Esophagus squamous epithelium (tissue), 5 donors: ENCODE measurements around the gene CEACAM1. TPM values are rescaled to one million over a fixed set of nuclear protein-coding genes. Genes with fewer than 3 reads are reported as not detected.

ENCODE experiments used
- DNase-seq: peaks from one replicate; lab custom pipeline; 2025; lab: John Stamatoyannopoulos, UW
- H3K27ac ChIP-seq, 4 donors: fragments of 200-600 bp; sonication (generic); one replicate each; pipeline ENCODE4 v1.5.1; 2016 to 2019; ENCODE audit warnings: mild to moderate bottlenecking in 1 of 4
- H3K27me3 ChIP-seq, 4 donors: fragments of 200-600 bp; sonication (generic); 1 replicate in 3 of 4; 2 replicates in 1 of 4; pipeline versions ENCODE4 v1.5.1 to v1.6.0; 2017 to 2021; ENCODE audit warnings: antibody characterized with exemption in 1 of 4
- H3K36me3 ChIP-seq, 3 donors: fragments of 200-600 bp; sonication (generic); one replicate each; pipeline ENCODE4 v1.5.1; 2016 to 2019
- H3K4me1 ChIP-seq, 3 donors: fragments of 200-600 bp; sonication (generic); one replicate each; pipeline ENCODE4 v1.5.1; 2017 to 2019
- H3K4me3 ChIP-seq, 4 donors: fragments of 200-600 bp; sonication (generic); 1 replicate in 3 of 4; 2 replicates in 1 of 4; pipeline ENCODE4 v1.5.1; 2016 to 2019; ENCODE audit warnings: mild to moderate bottlenecking in 2 of 4, moderate library complexity in 1 of 4
- H3K9me3 ChIP-seq, 3 donors: fragments of 200-600 bp; sonication (generic); one replicate each; pipeline ENCODE4 v1.5.1; 2016 to 2019
- POLR2A ChIP-seq, 4 donors: fragments of 450-650 bp; IDR thresholded peaks; one replicate each; pipeline ENCODE4 v1.6.1; 2017; ENCODE audit warnings: antibody characterized with exemption in 4 of 4, mild to moderate bottlenecking in 4 of 4, moderate library complexity in 3 of 4
- WGBS, 2 donors: methylation state at CpG; one replicate each; pipeline ENCODE4 v1.1.5; 2018; 5-methylcytosine and 5-hydroxymethylcytosine counted together
- intact Hi-C: fragments of 100-400 bp; cut with DNase I; formaldehyde crosslinking; loops from one replicate; pipeline ENCODE4 v1.15.0; 2022
- total RNA-seq, 4 donors: library from RNA; depleted of rRNA; stranded (reverse); fragments of >200 nt; gene quantifications; one replicate each; pipeline ENCODE4 v1.1.0, GENCODE V29; 2016
- TF ChIP-seq, protein P1 (sequence below), 6 experiments: fragments of 450-650 bp in 4 of 6; fragments of 200-600 bp in 2 of 6; sonication (generic) in 2 of 6; IDR thresholded peaks; one replicate each; pipeline ENCODE4 v1.5.1; 2016 to 2019; ENCODE audit warnings: antibody characterized with exemption in 6 of 6, mild to moderate bottlenecking in 4 of 6, moderate library complexity in 4 of 6
- donor health status: DM: yes; HTN: yes; CAD: no.

Gene CEACAM1
- total RNA-seq = 100 to 1,000 TPM in 1 of 4 donors, 10 to 100 TPM in 3; 34.7 to 135 (median 67.3) TPM

DNA sequence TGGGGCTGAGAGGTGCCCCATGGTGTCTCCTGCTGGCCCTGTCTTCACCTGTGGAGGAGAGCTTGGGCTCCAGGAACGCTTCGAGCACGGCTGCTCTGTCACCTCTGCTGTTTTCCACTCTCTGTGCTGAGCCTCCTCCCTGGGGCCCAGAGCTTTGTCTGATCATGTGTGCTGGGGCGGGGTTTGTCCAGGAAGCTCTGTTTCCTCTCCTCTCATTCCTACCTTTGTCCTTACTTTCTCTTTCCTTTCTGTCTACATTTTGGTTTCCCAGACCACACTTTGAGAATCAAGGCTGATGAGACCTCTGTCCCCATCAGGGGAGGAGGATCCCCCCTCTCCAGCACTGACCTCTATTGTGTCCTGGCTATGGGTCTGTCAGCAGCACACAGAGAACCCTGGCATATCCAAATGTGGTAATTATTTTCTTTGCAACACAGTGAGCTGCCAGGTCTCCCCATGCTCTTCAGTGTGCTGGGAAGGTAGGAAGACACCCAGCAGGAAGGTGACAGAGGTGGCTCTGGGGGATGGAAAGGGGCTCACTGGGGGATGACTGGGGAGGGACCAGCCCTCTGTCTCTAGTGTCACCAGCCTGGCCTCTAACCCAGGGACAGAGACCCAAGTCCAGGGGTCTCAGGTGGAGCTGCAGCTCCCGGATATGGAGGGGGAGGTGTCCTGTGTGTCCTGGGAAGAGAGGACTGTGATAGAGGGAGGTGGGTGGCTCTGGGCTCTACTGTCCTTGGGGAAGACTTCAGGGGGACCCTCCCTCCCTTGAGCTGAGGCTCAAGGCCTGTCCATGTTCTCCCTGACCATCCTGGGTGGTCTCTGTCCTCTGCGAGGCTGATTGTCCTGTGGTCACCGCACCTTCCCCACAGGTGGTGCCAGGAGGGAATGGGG, at the start of gene CEACAM1:
Gene CEACAM1, minus strand, starts transcription at position 128 of the 894 bp plus-strand sequence. Its CDS starts 107 bp downstream, at position 21.
- H3K4me3 ChIP-seq = peak within 1 kb of the TSS; percentile 25 to 55 (median 34)
- H3K27me3 ChIP-seq = no peaks in the 10 kb centered on the region
- peak within 1 kb of the TSS; percentile 77 to 86 (median 84) for H3K27ac ChIP-seq
- DNase-seq = no peak
- peaks cover 11 to 44% (median 11%) of the 10 kb centered on the region in 3 donors for H3K4me1 ChIP-seq
- peak in 1 of 4 donors; percentile 60 for TF ChIP-seq POLR2A (IDR thresholded peaks at IDR 0.05)
- TF ChIP-seq, protein P1, sequence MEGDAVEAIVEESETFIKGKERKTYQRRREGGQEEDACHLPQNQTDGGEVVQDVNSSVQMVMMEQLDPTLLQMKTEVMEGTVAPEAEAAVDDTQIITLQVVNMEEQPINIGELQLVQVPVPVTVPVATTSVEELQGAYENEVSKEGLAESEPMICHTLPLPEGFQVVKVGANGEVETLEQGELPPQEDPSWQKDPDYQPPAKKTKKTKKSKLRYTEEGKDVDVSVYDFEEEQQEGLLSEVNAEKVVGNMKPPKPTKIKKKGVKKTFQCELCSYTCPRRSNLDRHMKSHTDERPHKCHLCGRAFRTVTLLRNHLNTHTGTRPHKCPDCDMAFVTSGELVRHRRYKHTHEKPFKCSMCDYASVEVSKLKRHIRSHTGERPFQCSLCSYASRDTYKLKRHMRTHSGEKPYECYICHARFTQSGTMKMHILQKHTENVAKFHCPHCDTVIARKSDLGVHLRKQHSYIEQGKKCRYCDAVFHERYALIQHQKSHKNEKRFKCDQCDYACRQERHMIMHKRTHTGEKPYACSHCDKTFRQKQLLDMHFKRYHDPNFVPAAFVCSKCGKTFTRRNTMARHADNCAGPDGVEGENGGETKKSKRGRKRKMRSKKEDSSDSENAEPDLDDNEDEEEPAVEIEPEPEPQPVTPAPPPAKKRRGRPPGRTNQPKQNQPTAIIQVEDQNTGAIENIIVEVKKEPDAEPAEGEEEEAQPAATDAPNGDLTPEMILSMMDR (IDR thresholded peaks at IDR 0.05) = peak in 1 of 6 experiments; percentile 3
- no peaks in the 10 kb centered on the region for H3K9me3 ChIP-seq
- WGBS, 2 donors = 19 to 21% methylated on average over 2 to 4 of the region's 7 CpGs
- no peaks in the 10 kb centered on the region for H3K36me3 ChIP-seq
- intact Hi-C loops = loop anchor here (2.0 kb wide), 1 partner anchor 78 kb away; no protein-coding TSS in a partner anchor

DNA sequence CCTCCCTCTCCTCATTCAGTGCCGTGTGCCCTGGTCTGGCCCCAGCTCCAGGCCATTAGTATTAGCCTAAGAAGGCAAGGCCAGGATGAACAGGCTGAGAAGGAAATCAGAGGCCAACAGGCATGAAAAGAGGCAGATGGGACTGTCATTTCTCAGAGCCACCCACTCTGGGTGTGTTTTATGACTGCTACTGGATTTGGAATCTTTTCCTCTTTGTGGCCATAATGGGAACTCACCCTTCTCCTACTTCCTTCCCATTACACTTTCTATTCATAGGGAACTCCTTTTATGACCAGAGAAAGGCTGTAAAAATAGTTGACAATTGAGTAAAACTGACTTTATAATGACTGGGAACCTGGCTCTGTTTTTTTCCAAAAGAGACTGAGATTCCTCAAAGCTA, 48.7 kb upstream of the CEACAM1 start:
- no peaks in the 10 kb centered on the region for H3K27me3 ChIP-seq

DNA sequence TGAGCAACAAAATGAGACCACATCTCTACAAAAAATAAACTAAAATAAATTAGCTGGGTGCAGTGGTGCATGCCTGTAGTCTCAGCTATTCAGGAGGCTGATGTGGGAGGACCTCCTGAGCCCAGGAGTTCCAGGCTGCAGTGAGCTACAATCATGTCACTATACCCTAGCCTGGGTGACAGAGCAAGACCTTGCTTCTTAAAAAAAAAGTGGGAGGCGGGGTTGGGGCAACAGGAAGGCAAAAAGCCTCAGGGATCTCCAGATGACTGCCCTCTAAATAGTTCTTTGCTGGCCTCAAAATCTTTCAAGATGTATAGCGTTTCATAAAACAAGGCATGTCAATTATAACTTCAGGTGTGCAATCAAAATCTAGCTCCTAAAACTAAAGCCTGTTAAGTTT, 48.0 kb upstream of the CEACAM1 start:
- TF ChIP-seq POLR2A (IDR thresholded peaks at IDR 0.05) = no peak
- TF ChIP-seq, protein P1 (IDR thresholded peaks at IDR 0.05) = no peak
- Histone ChIP-seq H3K9me3 (no peaks in the 10 kb centered on the region), H3K27me3 (no peaks in the 10 kb centered on the region), H3K4me3 (no peak overlapping the region), H3K27ac (no peak overlapping the region), H3K36me3 (no peaks in the 10 kb centered on the region), H3K4me1 (no peaks in the 10 kb centered on the region)
- WGBS, 2 donors = 70 to 72% methylated on average over 2 of the region's 2 CpGs
- intact Hi-C loops = no loop called here
- DNase-seq = no peak

More for the DNA sequence above, 48.7 kb upstream of the CEACAM1 start:
- WGBS, 2 donors = 57 to 80% methylated on average over 1 of the region's 1 CpG
- no peak for TF ChIP-seq POLR2A (IDR thresholded peaks at IDR 0.05)
- TF ChIP-seq, protein P1 (IDR thresholded peaks at IDR 0.05) = no peak
- intact Hi-C loops = no loop called here
- no peaks in the 10 kb centered on the region for H3K36me3 ChIP-seq
- H3K4me1 ChIP-seq = no peaks in the 10 kb centered on the region
- no peak overlapping the region for H3K4me3 ChIP-seq
- no peaks in the 10 kb centered on the region for H3K9me3 ChIP-seq
- H3K27ac ChIP-seq = no peak overlapping the region
- DNase-seq = no peak

DNA sequence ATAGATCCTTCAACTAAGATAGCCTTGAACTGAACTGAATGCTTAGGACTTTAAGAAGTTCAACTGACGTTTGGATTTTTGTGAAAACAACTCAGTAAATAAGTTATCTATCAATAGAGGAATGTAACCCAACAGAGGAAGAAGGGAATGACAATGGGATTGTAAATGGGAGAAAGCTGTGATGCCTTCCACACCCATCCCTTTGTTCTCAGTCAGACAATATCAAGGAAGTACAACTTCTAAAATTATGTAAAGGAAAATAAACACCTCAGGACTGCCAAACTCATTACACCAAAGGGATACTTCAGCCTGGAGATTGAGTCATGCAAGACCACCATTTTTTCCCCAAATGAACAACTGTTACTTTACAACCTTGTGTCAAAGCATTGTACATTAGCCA, 45.4 kb upstream of the CEACAM1 start:
- no peaks in the 10 kb centered on the region for H3K9me3 ChIP-seq
- no peak for TF ChIP-seq POLR2A (IDR thresholded peaks at IDR 0.05)
- TF ChIP-seq, protein P1 (IDR thresholded peaks at IDR 0.05) = no peak
- no peaks in the 10 kb centered on the region for H3K27me3 ChIP-seq
- H3K4me1 ChIP-seq = no peaks in the 10 kb centered on the region
- intact Hi-C loops = no loop called here
- H3K4me3 ChIP-seq = no peak overlapping the region
- WGBS, 2 donors = 63% methylated on average over 1 of the region's 1 CpG
- H3K36me3 ChIP-seq = no peaks in the 10 kb centered on the region
- no peak overlapping the region for H3K27ac ChIP-seq
- DNase-seq = no peak

DNA sequence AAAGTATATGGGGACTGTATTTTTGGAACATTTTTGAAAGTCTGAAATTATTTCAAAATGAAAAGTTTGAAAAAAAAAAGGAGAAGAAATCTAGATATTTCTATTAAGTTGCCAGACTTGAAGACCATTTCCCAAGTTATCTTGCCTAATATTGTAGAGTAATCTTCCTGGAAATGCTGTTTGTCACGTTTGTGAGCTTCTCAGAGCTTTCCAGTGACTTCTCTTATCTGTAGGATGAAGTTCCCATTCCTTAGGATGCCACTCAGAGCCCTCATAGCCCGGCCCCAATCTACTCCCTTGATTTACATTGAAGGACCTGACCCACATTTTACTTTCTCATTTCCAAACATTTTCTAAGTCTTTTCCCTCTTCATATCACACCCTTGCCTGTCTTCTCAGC, 42.8 kb upstream of the CEACAM1 start:
- Histone ChIP-seq H3K9me3 (no peaks in the 10 kb centered on the region), H3K36me3 (no peaks in the 10 kb centered on the region), H3K4me3 (no peak overlapping the region), H3K27me3 (no peaks in the 10 kb centered on the region), H3K4me1 (peaks cover 0 to 6% (median 0%) of the 10 kb centered on the region in 3 donors), H3K27ac (no peak overlapping the region)
- TF ChIP-seq, protein P1 (IDR thresholded peaks at IDR 0.05) = no peak
- TF ChIP-seq POLR2A (IDR thresholded peaks at IDR 0.05) = no peak
- intact Hi-C loops = no loop called here
- no peak for DNase-seq
- WGBS, 2 donors = 42 to 47% methylated on average over 2 of the region's 2 CpGs
